ENCODE measurements around the gene ZNF205.
"Not testable (repeated sequence)": the region's sequence is repeated elsewhere in the genome, so short reads cannot be mapped to it uniquely, and the experiment has no call there.

DNA sequence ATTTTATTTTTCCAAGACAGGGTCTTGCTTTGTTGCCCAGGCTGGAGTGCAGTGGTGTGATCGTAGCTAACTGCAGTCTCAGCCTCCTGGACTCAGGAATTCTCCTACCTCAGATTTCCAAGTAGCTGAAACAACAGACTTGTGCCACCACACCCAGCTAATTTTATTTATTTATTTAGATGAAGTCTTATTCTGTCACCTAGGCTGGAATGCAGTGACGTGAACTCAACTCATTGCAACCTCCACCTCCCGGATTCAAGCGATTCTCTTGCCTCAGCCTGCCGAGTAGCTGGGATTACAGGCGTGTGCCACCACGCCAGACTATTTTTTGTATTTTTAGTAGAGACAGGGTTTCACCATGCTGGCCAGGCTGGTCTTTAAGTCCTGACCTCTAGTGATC is 56.3 kb downstream of the ZNF205 start:
- not testable (repeated sequence) for TF ChIP-seq CTCF (IDR thresholded peaks at IDR 0.05); POLR2A (IDR thresholded peaks at IDR 0.05; ENCODE audit: low read depth)
